IMR-90 (cell line): Measurements from ENCODE around the gene VAT1L. TPM values are rescaled to one million over a fixed set of nuclear protein-coding genes. Genes with fewer than 3 reads are reported as not detected.

ENCODE experiments used
- ATAC-seq: fragments of 200-7000 bp; cut with Tn5 transposase; 2 replicates; pipeline ENCODE4 v1.9.1; 2020; ENCODE audit warnings: low read depth, mild to moderate bottlenecking, moderate library complexity
- BruUV-seq: library from RNA; stranded (reverse); fragments of 400-500 nt; replicated peaks from 2 replicates; lab custom pipeline; 2021; lab: Mats Ljungman, UMichigan
- CTCF ChIA-PET: fragments of 300-600 bp; formaldehyde crosslinking; extraction: SDS; loops from one replicate; lab custom pipeline; 2021; ENCODE audit warnings: antibody characterized with exemption; lab: Yijun Ruan, JAX
- POLR2A ChIA-PET: fragments of 300-600 bp; sonication (Branson Sonifier 250); formaldehyde crosslinking; loops from one replicate; lab custom pipeline; 2022; ENCODE audit warnings: antibody characterized with exemption; ENCODE audit not compliant: unreplicated experiment; lab: Charles Lee
- DNase-seq: peaks from one replicate; pipeline ENCODE4 v3.0.0; 2013
- H2AFZ ChIP-seq: replicated peaks from 2 replicates; pipeline ENCODE3; 2013; ENCODE audit warnings: low read length, mild to moderate bottlenecking; ENCODE audit not compliant: poor library complexity
- H2AK5ac ChIP-seq: 2 replicates; pipeline ENCODE4 v1.6.1; 2013; ENCODE audit warnings: low read depth, low read length, inconsistent platforms
- H2AK9ac ChIP-seq: replicated peaks from 2 replicates; pipeline ENCODE3; 2013; ENCODE audit warnings: mild to moderate bottlenecking, low read depth, low read length, moderate library complexity; ENCODE audit not compliant: poor library complexity
- H2BK120ac ChIP-seq: 2 replicates; pipeline ENCODE4 v1.6.1; 2013; ENCODE audit warnings: low read depth, low read length, inconsistent platforms
- H2BK15ac ChIP-seq: 3 replicates; pipeline ENCODE4 v1.6.1; 2013; ENCODE audit warnings: low read depth, low read length, inconsistent platforms
- H2BK20ac ChIP-seq: 2 replicates; pipeline ENCODE4 v1.6.1; 2013; ENCODE audit warnings: low read depth, mild to moderate bottlenecking, inconsistent platforms, low read length, moderate library complexity
- H2BK5ac ChIP-seq: 2 replicates; pipeline ENCODE4 v1.6.1; 2013; ENCODE audit warnings: mild to moderate bottlenecking, low read depth, low read length, inconsistent platforms; ENCODE audit not compliant: poor library complexity, severe bottlenecking
- H3K14ac ChIP-seq: replicated peaks from 2 replicates; pipeline ENCODE4 v1.6.1; 2013; ENCODE audit warnings: low read depth, low read length, inconsistent platforms
- H3K18ac ChIP-seq: 2 replicates; pipeline ENCODE4 v1.6.1; 2013; ENCODE audit warnings: low read depth, low read length, control low read depth
- H3K23ac ChIP-seq: 2 replicates; pipeline ENCODE4 v1.6.1; 2013; ENCODE audit warnings: low read depth, low read length, inconsistent platforms
- H3K27ac ChIP-seq: 2 replicates; pipeline ENCODE4 v1.5.1; 2013; ENCODE audit warnings: mild to moderate bottlenecking, control low read depth, low read length; ENCODE audit not compliant: insufficient read depth
- H3K27me3 ChIP-seq: 2 replicates; pipeline ENCODE4 v1.6.1; 2013; ENCODE audit warnings: low read length; ENCODE audit not compliant: control insufficient read depth, insufficient read depth
- H3K36me3 ChIP-seq: 2 replicates; pipeline ENCODE4 v1.6.1; 2013; ENCODE audit warnings: low read length, mixed read lengths; ENCODE audit not compliant: control insufficient read depth, insufficient read depth
- H3K4ac ChIP-seq: 2 replicates; pipeline ENCODE4 v1.6.1; 2013; ENCODE audit warnings: low read depth, low read length, inconsistent platforms
- H3K4me1 ChIP-seq: 2 replicates; pipeline ENCODE4 v1.6.1; 2013; ENCODE audit warnings: low read length, mixed read lengths; ENCODE audit not compliant: control insufficient read depth, insufficient read depth
- H3K4me2 ChIP-seq: 2 replicates; pipeline ENCODE4 v1.6.1; 2013; ENCODE audit warnings: low read depth, mild to moderate bottlenecking, control low read depth, low read length, moderate library complexity
- H3K4me3 ChIP-seq: 2 replicates; pipeline ENCODE4 v1.5.1; 2013; ENCODE audit warnings: low read depth, mild to moderate bottlenecking, control low read depth, low read length, moderate library complexity; ENCODE audit not compliant: insufficient read depth
- H3K56ac ChIP-seq: 2 replicates; pipeline ENCODE4 v1.6.1; 2013; ENCODE audit warnings: low read length, inconsistent platforms; ENCODE audit not compliant: insufficient read depth; ENCODE audit errors: extremely low read depth
- H3K79me1 ChIP-seq, 2 experiments: 2 replicates each; pipeline ENCODE4 v1.6.1; 2013; ENCODE audit warnings: low read length in 2 of 2, inconsistent platforms in 1 of 2, low read depth in 1 of 2
- H3K9ac ChIP-seq: 2 replicates; pipeline ENCODE4 v1.6.1; 2013; ENCODE audit warnings: low read depth, low read length, control low read depth
- H3K9me1 ChIP-seq: 2 replicates; pipeline ENCODE4 v1.6.1; 2013; ENCODE audit warnings: low read length, inconsistent platforms; ENCODE audit not compliant: insufficient read depth
- H3K9me3 ChIP-seq: 2 replicates; pipeline ENCODE4 v1.6.1; 2013; ENCODE audit warnings: low read length; ENCODE audit not compliant: control insufficient read depth, insufficient read depth
- H4K20me1 ChIP-seq: 2 replicates; pipeline ENCODE4 v1.6.1; 2013; ENCODE audit warnings: low read length, inconsistent platforms; ENCODE audit not compliant: insufficient read depth
- H4K5ac ChIP-seq: 2 replicates; pipeline ENCODE4 v1.6.1; 2013; ENCODE audit warnings: mild to moderate bottlenecking, low read depth, low read length, control low read depth
- H4K8ac ChIP-seq, 2 experiments: 2 replicates each; pipeline ENCODE4 v1.6.1; 2013; ENCODE audit warnings: low read depth in 2 of 2, low read length in 2 of 2, control low read depth in 1 of 2, inconsistent platforms in 1 of 2
- H4K91ac ChIP-seq: 2 replicates; pipeline ENCODE4 v1.6.1; 2013; ENCODE audit warnings: low read depth, low read length, inconsistent platforms; ENCODE audit not compliant: insufficient read depth
- BHLHE40 ChIP-seq: fragments of 150-350 bp; IDR thresholded peaks from 2 replicates; pipeline ENCODE4 v1.6.1; 2016; ENCODE audit warnings: mild to moderate bottlenecking, low read depth, low read length
- CHD1 ChIP-seq: IDR thresholded peaks from 2 replicates; pipeline ENCODE4 v1.6.1; 2012; ENCODE audit warnings: low read depth, low read length, improper control_type of control experiment
- CTCF ChIP-seq: conservative IDR thresholded peaks from 2 replicates; pipeline ENCODE4 v1.5.1; 2012; ENCODE audit warnings: mild to moderate bottlenecking, low read depth, low read length, improper control_type of control experiment
- ELK1 ChIP-seq: fragments of 150-350 bp; IDR thresholded peaks from 2 replicates; pipeline ENCODE4 v1.6.1; 2016; ENCODE audit warnings: low read depth, mild to moderate bottlenecking, low read length, moderate library complexity, borderline replicate concordance
- MAZ ChIP-seq: IDR thresholded peaks from 2 replicates; pipeline ENCODE4 v1.6.1; 2012; ENCODE audit warnings: low read depth, mild to moderate bottlenecking, low read length, improper control_type of control experiment, moderate library complexity, borderline replicate concordance
- POLR2A ChIP-seq: IDR thresholded peaks from 2 replicates; pipeline ENCODE4 v1.6.1; 2012; ENCODE audit warnings: mild to moderate bottlenecking, low read depth, low read length
- SMC3 ChIP-seq: fragments of 150-350 bp; IDR thresholded peaks from 2 replicates; pipeline ENCODE4 v1.6.1; 2016; ENCODE audit warnings: low read depth, mild to moderate bottlenecking, antibody characterized with exemption, low read length, moderate library complexity
- WGBS, 2 experiments: methylation state at CpG; one replicate each; pipeline versions ENCODE4 v1.1.5 to v1.1.7; 2013; ENCODE audit warnings: missing lambda C conversion rate in 2 of 2; ENCODE audit not compliant: insufficient read length in 1 of 2; ENCODE audit errors: extremely low coverage in 2 of 2; 5-methylcytosine and 5-hydroxymethylcytosine counted together
- dilution Hi-C: fragments of 300-500 bp; cut with HindIII; formaldehyde crosslinking; loops from one replicate; pipeline ENCODE4 v1.14.3; 2018; ENCODE audit warnings: low sequenced_read_pairs; ENCODE audit not compliant: unreplicated experiment
- in situ Hi-C: fragments of 300-500 bp; cut with MboI; formaldehyde crosslinking; loops from 3 replicates; pipeline ENCODE4 v1.14.3; 2019; ENCODE audit warnings: low sequenced_read_pairs, inconsistent platforms, mixed read lengths
- intact Hi-C: fragments of 100-400 bp; cut with micrococcal nuclease; formaldehyde crosslinking; loops from 2 replicates; pipeline ENCODE4 v1.10.0; 2022
- polyA plus RNA-seq, 3 experiments: library from polyadenylated mRNA; depleted of rRNA; stranded (reverse); fragments of >200 nt; gene quantifications; 2 replicates each; pipeline ENCODE4 v1.2.3, GENCODE V29; 2012; ENCODE audit warnings: low replicate concordance in 1 of 3
- total RNA-seq: library from RNA; depleted of rRNA; stranded (reverse); fragments of >200 nt; gene quantifications from 2 replicates; pipeline ENCODE4 v1.2.3, GENCODE V29; 2012

The VAT1L gene
- total and polyA plus RNA-seq, 2 of the 4 experiments (the other 2 are of a cell fraction), result 15.4 to 18.5 TPM

DNA sequence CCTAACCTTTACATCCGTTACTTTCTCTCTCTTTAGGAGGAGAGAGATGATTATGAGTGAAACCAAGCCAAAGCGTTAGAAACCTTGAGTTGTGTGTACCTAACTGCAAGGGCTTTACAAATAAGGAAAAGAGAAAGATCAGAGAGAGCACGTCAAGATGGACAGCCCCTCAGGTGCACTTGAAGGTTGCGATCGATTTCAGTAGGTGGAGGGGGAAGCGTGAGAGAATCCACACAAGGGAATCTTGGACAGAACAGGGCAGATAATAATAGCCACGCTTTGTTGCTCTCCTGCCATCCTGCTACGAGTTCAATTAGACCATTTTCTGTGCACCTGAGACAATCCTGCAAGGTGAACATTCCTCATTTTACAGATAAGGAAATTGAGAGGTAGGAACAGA, 78.4 kb downstream of the VAT1L start:
- in situ Hi-C loops (no loop called here), intact Hi-C loops (no loop called here), dilution Hi-C loops (no loop called here)
- H3K9me3 ChIP-seq, result no peaks in the 10 kb centered on the region
- no peak overlapping the region for H4K8ac ChIP-seq
- ATAC-seq (no peak), DNase-seq (no peak)
- H2BK15ac ChIP-seq, result no peak overlapping the region
- no peak overlapping the region for H2BK120ac ChIP-seq
- no peak overlapping the region for H2BK20ac ChIP-seq
- no peak overlapping the region for H3K4ac ChIP-seq
- no peak overlapping the region for H3K56ac ChIP-seq
- H3K4me3 ChIP-seq, result no peak overlapping the region
- H3K36me3 ChIP-seq, result peaks cover 6% of the 10 kb centered on the region; the same call in 1 of the 2 replicates
- no peaks in the 10 kb centered on the region for H3K79me1 ChIP-seq
- H3K14ac ChIP-seq, result no peak overlapping the region
- peaks cover 4% of the 10 kb centered on the region; the same call in 1 of the 2 replicates for H3K4me1 ChIP-seq
- no peak for TF ChIP-seq CTCF
- no peak for TF ChIP-seq POLR2A
- no peak for TF ChIP-seq ELK1
- TF ChIP-seq CHD1, result no peak
- TF ChIP-seq SMC3, result no peak
- TF ChIP-seq MAZ, result no peak
- TF ChIP-seq BHLHE40, result no peak
- no peaks in the 10 kb centered on the region; the same call in 1 of the 2 replicates for H3K9me1 ChIP-seq
- no peak overlapping the region for H4K5ac ChIP-seq
- H2AK9ac ChIP-seq, result no peak overlapping the region
- no peak overlapping the region for H3K18ac ChIP-seq
- ChIA-PET CTCF (no interaction called here), POLR2A (no interaction called here)
- H3K27me3 ChIP-seq, result no peaks in the 10 kb centered on the region
- no peak overlapping the region for H3K9ac ChIP-seq
- no peak overlapping the region for H2AFZ ChIP-seq
- no TSS peak for BruUV-seq
- no peak overlapping the region for H3K23ac ChIP-seq
- H2AK5ac ChIP-seq, result no peak overlapping the region
- no peak overlapping the region for H2BK5ac ChIP-seq
- no peak overlapping the region for H4K91ac ChIP-seq
- H3K27ac ChIP-seq, result no peak overlapping the region
- no peak overlapping the region for H3K4me2 ChIP-seq
- no peaks in the 10 kb centered on the region for H4K20me1 ChIP-seq
- 93% methylated on average over 3 of the region's 8 CpGs; no CpG with 5 or more reads in 1 of the 2 experiments for WGBS, 2 experiments
